Hepatic stellate cell (primary cell): ENCODE results near the gene MRPL36.
"Not testable (repeated sequence)": the region's sequence is repeated elsewhere in the genome, so short reads cannot be mapped to it uniquely, and the experiment has no call there.

Experiments
- DNase-seq: peaks from one replicate; pipeline ENCODE4 v3.0.0; 2011; ENCODE audit warnings: low spot score

The MRPL36 gene

DNA sequence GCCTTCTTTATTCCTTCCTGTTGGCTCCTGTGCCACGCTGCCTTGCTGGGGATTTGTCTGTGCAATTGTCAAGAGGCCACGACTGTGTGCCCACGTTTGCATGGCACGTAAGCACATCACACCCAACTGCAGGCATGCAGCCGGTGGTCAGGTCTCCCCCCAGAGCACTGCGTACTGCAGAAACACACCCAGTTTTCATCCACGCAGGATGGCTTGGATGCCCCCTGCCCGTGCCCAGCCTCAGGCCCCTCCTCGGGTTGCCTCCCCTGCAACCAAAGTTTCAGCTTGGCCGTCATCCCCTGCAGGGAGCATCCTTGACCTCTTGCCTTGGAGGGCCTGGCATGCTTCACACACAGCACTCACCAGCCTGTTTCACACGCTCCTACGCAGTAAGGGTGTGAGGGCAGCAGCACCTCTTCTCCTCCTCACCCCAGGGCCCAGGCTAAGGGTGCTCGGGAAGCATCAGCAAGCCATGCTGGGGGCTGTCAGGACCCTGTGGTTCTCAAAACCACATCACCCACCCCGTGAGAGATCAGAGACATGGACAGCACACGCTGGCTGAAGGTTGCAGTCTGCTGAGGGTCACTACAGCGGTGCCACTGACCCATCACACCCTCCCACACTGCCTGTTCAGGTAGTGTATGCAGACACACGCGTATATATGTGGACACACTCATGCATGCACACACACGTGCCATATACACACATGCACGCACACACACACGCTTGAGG, 3.1 kb downstream of the MRPL36 start:
- no peak for DNase-seq

DNA sequence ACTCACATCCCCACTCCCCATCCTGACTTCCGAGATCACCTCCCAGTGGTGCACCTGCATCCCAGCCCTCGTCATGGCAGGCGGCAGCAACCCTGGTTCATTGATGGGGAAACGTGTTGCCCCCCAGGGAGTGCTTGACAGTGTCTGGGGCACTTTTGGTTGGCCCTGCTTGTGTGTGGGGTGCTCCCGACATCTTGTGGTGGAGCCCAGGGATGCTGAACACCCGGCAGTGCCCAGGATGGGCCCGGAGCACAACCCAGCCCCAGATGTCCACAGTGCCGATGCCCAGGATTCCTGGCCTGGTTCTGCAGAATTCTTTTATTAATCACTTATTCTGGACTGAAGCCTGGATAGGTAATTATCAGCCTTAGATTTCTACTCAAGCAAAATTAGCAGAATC, 3.7 kb downstream of the MRPL36 start:
- DNase-seq = no peak

DNA sequence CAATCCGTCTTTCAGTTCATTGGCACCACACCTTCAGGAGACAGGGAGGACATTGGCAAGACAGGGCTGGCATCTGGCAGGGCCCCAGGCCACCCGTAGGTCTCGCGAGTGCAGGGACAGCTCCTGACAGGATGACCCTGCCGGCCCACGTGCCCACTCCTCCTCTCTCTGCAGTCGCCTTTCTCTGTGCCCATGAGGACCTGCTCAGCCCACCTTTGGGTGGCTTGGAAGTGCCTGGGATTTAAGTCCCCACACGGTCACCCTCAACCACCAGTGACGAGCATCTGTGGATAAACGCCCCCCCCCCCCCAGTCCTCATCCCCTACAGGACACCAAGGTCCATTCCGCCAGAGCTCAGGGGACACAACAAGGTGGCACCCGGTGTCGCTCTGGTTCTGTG, 4.1 kb downstream of the MRPL36 start:
- no peak for DNase-seq

DNA sequence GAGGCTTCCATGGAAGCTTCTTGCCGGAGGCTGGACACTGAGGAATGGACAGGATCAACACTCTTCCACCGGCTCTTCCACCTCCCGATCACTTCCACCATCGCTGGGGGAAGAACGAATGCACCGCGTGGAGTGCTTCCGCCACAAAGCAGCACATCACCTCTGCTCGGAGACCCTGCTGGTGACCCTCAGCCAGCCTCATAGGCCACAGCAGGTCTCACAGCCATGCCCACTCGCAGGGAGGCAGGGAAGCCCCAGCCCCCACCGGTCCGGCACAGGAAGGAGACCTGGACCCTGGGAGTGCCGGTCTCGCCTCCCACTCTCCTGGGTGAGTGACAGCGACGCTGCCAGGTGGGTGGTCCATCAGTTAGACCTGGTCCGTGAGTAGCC, 4.7 kb downstream of the MRPL36 start:
- no peak for DNase-seq

DNA sequence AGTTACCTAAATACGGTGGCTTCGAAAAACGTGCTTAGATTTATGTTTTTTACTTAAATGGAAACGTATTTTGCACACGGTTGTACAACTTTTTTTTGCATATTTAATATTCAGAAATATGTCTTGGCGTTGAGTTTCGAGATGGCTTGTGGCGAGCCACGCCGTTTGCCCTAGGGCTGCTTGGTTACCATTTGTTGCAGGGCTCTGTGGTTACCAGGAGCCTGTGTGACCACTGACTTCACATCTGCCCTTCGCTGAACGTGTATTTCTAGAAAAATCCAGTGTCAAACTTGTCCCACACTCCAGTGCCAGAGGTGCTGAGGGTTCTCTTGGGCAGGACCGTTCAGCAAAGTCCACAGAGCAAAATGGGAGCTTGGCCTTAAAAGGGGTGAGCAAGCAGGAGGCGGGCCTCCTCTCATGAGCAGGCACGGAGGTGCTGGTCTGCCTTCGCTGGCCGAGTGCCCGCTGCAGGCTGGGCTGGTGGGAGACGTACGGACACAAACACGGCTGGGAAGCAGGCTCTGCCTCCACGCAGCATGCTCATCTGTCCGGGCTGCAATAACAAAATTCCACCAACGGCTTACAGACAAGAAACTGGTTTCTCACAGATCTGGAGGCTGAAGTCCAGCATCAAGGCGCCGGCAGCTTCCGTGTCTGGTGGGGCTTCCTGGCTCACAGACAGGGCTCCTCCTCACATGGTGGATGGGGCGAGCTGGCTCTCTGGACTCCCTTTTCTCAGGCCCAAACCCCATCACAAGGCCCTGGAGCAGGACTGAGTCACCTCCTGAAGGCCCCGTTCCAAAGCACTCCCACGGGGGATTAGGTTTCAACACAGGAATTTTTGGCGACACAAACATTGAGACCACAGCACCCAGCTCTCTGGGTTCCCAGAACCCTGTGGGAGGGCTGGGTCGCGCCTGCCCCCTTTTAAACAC, 5.4 kb downstream of the MRPL36 start:
- peak; percentile 55 for DNase-seq

DNA sequence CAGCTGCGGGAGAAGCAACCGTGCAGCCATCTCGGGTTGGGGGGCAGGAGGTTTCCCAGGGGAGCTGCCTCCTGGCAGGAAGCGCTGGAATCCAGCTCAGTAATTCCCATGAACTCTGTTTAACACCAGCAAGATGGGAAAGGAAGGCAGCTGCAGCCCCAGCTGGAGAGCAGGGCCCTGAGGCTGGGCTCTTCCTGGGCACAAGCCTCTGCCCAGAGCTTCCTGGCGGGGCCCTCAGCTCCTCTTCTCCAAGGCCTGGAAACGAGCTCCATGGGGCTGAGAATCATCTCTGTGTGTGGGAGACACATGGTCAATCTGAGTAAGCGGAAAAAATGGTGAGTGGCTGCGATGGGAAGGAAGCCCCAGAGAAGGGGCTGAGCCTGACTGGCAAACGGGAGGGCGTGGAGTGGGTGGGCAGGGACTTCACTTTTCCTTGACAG, 6.3 kb downstream of the MRPL36 start:
- DNase-seq = no peak

DNA sequence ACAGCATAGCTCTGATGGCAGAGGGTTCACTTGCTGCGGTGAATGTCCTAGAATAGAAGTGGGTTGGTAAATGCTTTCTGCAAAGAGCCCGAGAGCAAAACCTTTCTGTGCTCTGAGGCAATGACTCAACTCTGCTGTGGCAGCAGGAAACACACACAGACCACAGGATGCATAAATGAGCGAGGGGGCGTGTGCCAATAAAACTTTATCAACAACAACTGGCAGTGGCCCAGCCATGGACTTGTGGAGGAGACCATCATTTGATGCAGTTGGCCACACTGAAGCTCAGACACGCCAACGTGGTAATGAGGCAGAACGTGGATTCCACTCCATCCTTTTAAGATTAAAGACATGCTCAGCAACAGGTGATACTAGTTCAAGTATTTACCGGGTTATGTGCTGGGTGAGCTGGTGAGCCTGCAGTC, 6.8 kb downstream of the MRPL36 start:
- DNase-seq = peak; percentile 69

DNA sequence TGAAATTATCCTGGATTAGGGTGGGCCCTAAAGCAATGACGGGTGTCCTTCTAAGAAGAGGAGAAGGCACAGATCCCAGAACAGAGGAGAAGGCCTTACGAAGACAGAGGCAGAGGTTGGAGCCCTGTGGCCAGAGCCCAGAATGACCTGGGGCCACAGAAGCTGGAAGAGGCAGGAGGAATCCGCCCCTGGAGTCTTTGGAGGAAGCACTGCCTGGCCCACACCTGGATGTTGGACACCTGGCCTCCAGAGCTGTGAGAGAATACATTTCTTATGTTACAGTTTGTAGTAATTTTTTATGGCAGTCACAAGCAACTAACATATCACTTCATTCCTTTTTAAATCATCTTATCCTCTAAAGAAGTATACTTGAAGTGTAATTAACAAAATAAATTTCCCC, 8.5 kb downstream of the MRPL36 start:
- DNase-seq = no peak

DNA sequence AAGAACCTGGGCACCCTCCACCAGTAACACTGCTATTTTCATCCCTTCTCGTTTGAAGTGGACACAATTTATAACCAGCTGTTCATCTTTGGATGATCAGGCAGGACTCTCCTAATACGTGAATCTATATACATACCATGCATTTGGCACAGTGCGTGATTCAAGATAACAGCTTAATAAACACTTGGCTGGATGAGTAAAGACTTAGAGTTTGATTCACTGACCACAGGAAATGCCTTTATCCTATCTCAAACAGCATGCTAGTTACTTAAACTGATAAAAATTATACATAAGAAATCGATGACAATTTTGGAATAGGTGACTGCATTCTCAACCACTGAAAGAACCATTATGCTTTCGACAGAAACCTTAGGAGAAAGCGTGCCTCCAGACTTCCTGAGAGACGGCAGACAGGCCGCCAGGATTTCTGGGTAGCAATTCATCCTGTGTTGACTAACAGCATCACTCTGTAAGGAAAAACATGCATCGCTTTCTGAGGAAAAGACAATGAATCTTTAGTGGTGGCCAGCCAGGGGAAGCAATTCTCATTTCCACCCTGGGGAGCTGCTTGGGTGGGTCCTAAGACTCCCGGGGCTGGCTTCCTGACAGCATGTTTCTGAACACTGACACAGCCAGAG, 9.7 kb downstream of the MRPL36 start:
- peak; percentile 44 for DNase-seq

DNA sequence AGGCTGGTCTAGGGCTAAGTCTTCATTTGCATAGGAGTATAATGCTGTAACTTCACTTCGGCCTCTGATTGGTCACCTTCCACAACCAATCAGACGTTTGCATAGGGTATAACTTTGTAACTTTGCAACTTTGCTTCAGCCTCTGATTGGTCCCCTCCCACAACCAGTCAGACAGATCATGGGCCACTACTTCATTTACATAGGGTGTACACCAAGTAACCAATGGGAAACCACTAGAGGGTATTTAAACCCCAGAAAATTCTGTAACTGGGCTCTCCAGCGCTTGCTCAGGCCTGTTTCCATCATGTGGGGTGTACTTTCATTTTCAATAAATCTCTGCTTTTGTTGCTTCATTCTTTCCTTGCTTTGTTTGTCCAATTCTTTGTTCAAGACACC, 10.2 kb downstream of the MRPL36 start:
- not testable (repeated sequence) for DNase-seq

DNA sequence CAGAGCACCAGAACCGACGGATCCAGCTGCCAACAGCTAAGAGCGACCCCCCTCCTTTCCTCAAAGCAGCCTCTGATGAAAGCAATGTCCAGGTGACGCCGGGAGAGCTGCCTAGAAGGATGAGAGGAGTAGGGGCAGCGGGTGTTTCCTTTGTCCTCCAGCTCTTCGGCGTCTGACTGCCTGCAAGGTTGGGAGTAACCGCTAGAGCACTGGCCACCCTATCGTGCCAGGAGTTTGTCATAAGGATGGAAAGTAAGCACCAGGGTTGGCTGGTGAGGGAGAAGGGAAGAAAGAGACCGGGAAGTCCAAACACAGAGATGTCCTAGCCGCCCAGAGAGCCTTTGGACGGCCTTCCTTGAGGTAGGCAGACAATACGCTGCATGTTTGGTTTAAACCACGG, 10.8 kb downstream of the MRPL36 start:
- no peak for DNase-seq

DNA sequence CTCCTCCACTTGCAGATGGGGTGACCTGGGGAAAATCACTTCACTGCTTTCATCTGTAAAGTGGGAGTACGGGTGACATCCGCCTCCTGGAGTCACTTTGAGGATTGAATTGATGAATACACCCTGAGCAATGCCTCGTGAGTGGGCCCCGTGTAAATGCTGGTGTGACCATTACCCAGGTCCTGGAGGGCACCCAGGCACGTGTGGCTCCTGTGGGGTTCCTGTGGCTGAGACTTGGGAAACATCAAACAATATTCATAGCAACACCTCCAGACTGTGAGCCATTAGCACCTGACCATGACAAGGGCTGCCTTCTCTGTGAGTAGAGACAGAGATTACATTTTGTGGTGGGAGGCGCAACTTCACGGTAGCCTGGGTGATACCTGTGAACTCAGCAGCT, 11.4 kb downstream of the MRPL36 start:
- no peak for DNase-seq

DNA sequence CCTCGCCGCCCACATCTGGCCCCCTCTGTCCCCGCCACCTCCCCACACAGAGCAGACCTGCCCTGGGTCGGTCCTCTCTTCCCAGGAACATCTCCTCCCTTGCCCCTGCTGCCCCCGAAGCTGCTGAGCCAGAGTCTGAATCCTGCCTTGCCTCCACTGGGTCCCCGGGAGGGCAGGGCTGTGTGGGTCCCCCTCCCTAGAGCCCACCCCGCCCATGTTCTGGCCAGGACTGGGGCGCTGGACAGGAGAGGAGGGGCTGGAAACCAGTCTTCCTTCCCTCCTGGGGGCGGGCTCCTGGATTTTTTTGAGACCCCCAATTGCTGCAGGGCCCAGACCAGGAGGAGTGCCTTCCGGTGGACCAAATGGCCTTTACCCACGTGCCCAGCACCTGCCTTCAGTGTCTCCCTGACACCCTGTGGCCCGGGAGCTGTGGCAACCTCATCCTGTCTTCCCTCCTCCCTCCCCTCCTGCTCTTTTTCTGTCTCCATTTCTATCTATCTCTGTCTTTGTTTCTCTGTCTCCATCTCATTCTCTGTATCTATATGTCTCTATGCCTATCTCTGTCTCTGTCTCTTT, 12.1 kb downstream of the MRPL36 start:
- no peak for DNase-seq

DNA sequence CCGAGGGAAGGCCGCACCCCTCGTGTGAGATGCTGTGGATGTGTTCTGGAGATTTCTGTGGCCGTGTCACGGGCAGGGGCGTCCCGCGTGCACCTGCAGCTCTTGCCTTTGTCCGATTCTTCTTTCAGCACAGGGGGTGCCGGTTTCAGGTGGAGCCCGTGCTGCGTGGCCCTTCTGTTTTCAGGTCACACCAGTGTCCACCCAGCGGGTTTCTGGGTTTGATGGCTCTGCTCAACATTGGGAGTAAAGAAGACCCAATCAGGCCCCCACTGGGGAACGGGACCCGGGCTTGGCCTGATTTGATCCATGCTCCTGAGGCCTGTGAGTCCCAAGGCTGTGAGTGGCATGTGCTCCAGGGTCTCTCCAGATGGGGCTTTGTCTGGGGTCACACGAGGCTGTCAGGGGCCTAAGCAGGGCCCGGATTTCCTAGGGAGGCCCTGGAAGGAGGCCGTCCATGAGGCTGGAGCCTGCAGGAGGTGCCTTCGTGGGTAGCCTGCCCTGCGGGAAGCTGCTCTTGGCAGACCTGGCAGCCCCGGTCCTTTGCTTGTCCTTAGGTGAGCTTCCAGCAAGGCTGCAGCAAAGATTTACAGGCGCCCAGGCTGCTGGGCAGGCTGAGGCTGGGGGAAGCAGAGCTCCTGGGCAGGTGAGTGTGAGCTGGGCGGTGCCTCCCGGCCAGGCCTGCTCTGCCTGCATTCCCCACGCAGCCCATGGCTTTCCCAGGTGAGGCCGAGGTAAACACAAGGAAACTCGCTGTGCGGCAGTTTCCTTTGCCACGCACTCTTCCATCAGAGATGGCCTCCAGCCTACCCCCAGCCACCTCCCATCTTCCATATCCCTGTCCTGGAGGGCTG, 12.8 kb downstream of the MRPL36 start:
- no peak for DNase-seq

DNA sequence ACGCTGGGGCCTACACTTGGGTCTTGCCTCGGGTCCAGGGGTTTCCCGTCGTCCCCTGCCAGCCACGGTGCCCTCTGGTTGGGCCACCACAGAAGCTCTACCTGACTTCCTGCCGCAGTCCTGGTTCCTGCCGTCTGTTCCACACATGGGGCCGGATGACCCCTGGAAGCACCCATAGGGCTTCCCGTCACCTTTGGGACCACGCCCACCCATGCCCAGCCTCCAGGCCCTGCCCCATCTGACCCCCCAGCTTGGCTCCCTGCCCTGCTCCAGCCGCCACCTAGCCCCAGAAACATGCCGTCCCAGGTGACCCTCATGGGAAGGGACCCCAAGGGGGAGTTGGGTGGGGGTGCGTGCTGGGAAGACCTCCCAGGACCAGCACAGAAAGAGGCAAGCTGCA, 13.7 kb downstream of the MRPL36 start:
- DNase-seq = no peak

DNA sequence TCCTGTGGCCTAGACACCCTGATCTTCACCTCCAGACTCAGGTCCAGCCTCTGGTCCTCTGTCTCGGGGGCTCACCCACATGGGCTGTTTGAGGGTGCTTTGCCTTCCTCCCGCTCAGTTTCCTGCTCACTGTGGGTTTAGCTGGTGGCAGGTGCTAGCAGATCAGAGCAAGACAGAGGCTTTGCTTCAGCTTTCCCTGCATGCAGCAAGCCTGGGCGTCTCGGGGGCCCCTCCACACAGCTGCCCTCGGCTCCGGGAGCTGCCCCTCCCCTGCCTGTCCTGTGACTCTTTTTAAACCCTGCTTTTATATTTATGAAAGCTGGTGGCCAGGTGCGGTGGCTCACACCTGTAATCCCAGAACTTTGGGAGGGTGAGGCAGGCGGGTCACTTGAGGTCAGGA, 14.6 kb downstream of the MRPL36 start:
- DNase-seq = no peak

DNA sequence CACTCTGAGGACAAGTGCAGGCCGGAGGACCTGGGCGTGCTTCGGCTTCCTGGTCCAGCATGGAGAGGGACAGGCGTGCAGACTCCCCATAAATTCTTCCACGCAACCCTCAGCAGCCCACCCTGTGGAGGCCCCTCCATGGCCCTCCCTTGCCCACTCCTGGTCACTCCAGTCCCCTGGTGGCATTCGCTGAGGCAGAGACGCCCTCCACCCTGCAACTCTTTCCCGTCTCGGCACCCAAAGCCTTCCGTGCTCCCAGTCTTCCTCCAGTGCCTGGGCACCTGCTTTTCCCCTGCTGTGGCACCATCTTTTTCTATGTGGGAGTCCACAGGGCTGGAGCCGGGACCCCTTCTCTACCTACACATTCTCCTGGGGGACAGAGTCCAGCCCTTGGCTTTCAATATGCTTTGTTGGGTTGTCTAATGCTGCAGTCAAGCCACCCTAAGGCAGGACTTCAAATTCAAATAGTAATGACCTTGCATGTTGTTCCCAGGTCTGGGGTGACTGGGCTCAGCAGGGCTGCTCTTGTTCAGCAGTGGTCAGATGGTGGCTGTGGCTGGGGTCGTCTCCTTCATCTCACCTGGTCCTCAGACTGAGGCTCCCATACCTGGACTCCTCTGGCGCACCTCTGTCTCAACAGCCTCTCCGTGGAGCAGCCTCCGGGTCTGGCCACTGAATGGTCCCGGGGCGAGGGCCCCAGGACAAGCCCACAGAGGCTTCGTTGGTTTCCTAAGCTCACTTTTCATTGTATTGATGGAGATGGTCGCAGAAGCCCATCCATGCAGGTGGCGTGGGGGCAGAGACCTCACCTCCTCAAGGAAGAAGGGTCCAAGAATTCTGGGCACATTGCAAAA, 15.2 kb downstream of the MRPL36 start:
- DNase-seq = no peak

DNA sequence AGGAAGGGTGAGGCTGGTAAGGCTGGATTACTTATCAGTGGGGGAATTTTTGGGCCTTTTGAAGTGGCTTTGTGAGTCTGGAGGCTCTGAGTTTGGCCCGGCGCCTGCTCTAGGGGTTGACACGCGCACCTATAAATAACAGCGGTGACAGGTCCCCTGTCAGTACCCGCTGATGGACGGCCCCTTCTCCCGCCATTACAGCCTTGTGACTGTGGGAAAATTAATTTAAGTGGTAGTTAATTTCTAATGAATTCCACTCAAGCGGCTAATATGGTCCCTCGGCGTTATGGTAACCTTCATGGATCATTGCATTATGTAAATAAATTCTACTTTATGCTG, 16.5 kb downstream of the MRPL36 start:
- DNase-seq = no peak

DNA sequence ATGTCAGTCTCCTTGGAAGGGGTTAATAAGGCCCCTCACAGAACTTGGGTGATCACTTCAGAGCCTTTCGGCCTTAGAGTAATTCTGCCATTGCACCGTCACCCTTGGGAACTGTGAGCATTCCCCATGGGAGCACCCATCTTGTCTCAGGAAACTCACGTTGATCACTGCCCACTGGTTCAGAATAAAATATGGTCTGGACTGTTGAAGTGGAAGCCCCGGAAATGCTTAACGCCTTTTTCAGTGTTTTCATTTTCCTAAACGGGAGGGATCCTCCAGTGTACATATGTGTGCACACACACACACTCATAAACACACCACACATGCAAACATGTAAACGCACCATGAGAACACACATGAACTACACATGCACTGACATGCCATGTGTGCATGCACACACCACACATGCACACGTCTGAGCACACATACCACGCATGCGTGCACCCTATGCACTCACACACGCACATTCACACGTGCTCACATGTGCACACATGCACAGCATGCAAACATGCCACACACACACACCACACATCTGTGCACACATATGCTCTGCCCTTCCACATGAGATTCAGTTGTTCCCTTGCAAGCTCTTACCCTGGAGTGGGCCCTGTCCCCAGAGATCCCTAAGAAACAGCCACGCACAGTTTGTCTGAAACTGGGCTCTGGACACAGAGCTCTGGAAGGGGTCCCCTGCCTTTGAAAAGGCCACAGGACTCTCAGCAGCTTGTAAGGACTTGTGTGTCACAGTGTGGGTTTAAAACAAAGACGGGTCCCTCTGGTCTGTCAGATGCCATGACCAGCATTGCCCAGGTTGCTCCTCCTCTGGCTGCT, 17.0 kb downstream of the MRPL36 start:
- DNase-seq = no peak
